Brain microvascular endothelial cell (primary cell): Measurements from ENCODE around the gene CTAG1B.
"Not testable (repeated sequence)": the region's sequence is repeated elsewhere in the genome, so short reads cannot be mapped to it uniquely, and the experiment has no call there.

Experiments
- DNase-seq: peaks from one replicate; pipeline ENCODE4 v3.0.0-alpha.2; 2020
- H3K27ac ChIP-seq: fragments of 250-450 bp; sonication (Bioruptor Pico); 2 replicates; pipeline ENCODE4 v1.5.1; 2020; ENCODE audit warnings: mild to moderate bottlenecking, moderate library complexity
- H3K27me3 ChIP-seq: fragments of 250-450 bp; sonication (Bioruptor Pico); replicated peaks from 2 replicates; pipeline ENCODE4 v1.5.1; 2020; ENCODE audit warnings: mild to moderate bottlenecking
- H3K36me3 ChIP-seq: fragments of 250-450 bp; sonication (Bioruptor Pico); replicated peaks from 2 replicates; pipeline ENCODE4 v1.5.1; 2020; ENCODE audit warnings: mild to moderate bottlenecking
- H3K4me3 ChIP-seq: 2 replicates; pipeline ENCODE4 v1.5.1; 2011; ENCODE audit warnings: low read depth, mild to moderate bottlenecking, control low read depth, low read length, moderate library complexity
- in situ Hi-C: cut with HindIII; loops from 2 replicates; pipeline ENCODE4 v1.10.0; 2017; ENCODE audit warnings: low sequenced_read_pairs, low pct_ligation_motif_present
- TF ChIP-seq, protein P1 (sequence below): IDR thresholded peaks from 2 replicates; pipeline ENCODE4 v1.5.1; 2011; ENCODE audit warnings: low read depth, mild to moderate bottlenecking, moderate library complexity, low read length, control low read depth, inconsistent platforms; ENCODE audit errors: missing control alignments

Gene CTAG1B

DNA sequence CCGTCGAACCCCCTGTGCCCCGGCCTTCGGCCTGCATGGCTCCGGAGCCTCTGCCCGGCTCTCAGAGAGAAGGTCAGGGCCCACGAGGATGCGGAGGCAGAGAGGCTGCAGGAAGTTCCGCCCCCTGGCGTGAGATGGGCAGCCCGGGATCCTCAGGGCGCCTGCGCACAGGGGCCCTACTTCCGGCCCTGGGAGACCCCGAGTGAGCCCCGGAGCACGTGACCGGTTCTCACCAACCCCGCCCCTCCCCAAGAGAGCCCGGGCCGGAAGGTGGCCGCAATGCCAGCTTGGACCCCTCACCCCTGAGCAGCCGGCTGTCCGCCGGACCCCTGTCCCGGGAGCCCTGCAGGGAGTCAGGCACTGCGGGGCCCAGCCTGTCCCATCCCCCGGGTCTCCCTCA is at the start of gene CTAG1B:
CTAG1B (minus strand) TSS at position 101 of the 400 bp plus-strand sequence; CDS start at position 37, 64 bp downstream.
- in situ Hi-C loops, H3K36me3 ChIP-seq, H3K27ac ChIP-seq, DNase-seq, H3K27me3 ChIP-seq, H3K4me3 ChIP-seq: not testable (repeated sequence)

DNA sequence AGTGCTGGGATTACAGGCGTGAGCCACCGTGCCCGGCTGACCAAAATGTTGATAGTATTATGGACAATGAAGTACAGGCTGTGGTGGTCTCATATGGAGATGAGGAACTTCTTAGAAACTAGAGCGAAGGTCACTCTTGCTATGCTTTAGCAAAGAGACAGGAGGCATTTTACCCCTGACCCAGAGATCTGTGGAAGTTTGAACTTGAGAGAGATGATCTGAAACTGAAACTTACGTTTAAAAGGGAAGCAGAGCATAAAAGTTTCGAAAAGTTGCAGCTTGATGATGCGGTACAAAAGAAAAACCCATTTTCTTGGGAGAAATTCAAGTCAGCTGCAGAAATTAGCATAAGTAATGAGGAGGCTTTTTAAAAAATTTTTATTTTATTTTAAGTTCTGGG is 42.8 kb upstream of the CTAG1B start:
- H3K27ac ChIP-seq = no peak overlapping the region
- in situ Hi-C loops = no loop called here
- DNase-seq = no peak
- H3K4me3 ChIP-seq = no peak overlapping the region
- H3K27me3 ChIP-seq = no peaks in the 10 kb centered on the region
- H3K36me3 ChIP-seq = no peaks in the 10 kb centered on the region
- TF ChIP-seq, protein P1, sequence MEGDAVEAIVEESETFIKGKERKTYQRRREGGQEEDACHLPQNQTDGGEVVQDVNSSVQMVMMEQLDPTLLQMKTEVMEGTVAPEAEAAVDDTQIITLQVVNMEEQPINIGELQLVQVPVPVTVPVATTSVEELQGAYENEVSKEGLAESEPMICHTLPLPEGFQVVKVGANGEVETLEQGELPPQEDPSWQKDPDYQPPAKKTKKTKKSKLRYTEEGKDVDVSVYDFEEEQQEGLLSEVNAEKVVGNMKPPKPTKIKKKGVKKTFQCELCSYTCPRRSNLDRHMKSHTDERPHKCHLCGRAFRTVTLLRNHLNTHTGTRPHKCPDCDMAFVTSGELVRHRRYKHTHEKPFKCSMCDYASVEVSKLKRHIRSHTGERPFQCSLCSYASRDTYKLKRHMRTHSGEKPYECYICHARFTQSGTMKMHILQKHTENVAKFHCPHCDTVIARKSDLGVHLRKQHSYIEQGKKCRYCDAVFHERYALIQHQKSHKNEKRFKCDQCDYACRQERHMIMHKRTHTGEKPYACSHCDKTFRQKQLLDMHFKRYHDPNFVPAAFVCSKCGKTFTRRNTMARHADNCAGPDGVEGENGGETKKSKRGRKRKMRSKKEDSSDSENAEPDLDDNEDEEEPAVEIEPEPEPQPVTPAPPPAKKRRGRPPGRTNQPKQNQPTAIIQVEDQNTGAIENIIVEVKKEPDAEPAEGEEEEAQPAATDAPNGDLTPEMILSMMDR = no peak

DNA sequence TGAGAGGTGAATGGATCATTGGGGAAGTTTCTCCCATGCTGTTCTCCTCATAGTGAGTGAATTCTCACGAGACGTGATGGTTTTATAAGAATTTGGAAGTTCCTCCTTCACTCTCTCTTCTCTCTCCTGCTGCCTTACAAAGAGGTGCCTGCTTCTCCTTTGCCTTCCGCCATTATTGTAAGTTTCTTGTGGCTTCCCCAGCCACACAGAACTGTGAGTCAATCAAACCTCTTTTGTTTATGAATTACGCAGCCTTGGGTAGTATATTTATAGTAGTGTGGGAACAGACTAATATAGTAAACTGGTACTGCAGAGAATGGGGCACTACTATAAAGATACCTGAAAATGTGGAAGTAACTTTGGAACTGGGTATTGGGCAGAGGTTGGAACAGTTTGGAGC is 42.1 kb upstream of the CTAG1B start:
- in situ Hi-C loops = no loop called here
- no peak for DNase-seq

DNA sequence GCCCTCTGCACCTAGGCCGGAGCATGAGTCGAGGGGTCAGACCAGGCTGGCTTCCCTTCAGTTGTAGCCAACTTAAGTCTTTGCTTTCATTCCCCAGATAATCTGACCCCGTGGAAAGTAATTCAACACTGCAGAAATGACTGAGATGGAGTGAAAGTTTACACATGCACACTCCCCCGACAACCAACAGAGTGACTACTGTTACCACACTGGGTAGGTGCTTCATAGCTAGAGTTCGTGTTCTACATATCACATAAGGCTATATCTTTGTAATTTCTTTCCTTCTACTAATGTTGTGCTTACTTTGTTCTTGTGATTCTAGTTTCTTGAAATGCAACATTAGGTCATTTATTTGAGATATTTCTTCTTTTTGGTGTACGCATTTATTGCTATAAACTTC is 41.5 kb upstream of the CTAG1B start:
- H3K27me3 ChIP-seq = no peaks in the 10 kb centered on the region
- in situ Hi-C loops = no loop called here
- H3K36me3 ChIP-seq = no peaks in the 10 kb centered on the region
- H3K4me3 ChIP-seq = no peak overlapping the region
- TF ChIP-seq, protein P1 = no peak
- DNase-seq = no peak
- no peak overlapping the region for H3K27ac ChIP-seq

More for the DNA sequence above, 42.1 kb upstream of the CTAG1B start:
- H3K27ac ChIP-seq = no peak overlapping the region
- H3K4me3 ChIP-seq = no peak overlapping the region
- no peaks in the 10 kb centered on the region for H3K27me3 ChIP-seq
- TF ChIP-seq, protein P1 = no peak
- H3K36me3 ChIP-seq = no peaks in the 10 kb centered on the region

DNA sequence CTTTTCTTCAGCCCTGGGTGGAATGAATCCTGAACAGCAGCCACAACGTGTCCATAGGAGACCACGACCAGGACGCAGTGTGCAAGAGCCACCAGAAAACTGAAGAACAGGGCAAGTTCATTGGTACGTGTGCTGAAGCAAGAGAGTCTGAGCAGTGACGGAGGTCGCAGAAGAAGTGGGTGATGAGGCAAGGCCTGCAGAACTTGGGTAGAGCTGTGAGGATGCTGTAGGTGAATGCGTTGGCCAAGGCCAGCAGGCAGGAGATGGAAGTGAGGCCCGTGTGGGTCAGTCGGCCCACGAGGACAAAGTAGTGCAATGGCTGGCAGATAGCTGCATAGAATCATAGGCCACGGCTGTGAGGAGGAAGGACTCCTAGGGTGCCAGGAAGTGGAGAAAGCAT is 39.9 kb upstream of the CTAG1B start:
- H3K27ac ChIP-seq = no peak overlapping the region
- H3K36me3 ChIP-seq = no peaks in the 10 kb centered on the region
- no peak for DNase-seq
- TF ChIP-seq, protein P1 = no peak
- H3K27me3 ChIP-seq = no peaks in the 10 kb centered on the region
- no peak overlapping the region for H3K4me3 ChIP-seq
- in situ Hi-C loops = no loop called here

DNA sequence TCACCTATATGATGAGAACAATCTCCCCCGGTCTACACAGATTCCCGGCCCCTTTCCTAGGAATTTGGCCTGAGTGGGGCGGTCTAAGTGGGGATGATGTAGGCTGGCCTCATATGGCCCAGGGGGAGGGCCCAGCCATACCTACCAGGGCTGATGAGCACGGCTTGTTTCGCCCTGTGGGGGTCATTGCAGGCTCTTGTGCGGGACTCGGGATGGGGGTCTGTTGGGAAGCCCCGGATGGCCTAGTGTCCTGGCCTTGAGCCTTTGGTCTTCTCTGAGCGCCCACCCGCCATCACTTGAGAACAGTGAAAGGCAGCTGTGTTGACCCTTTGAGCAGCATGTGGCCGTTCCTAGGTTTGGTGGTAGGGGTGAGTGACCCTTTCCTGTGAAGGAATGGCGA is 39.1 kb upstream of the CTAG1B start:
- Histone ChIP-seq H3K4me3 (no peak overlapping the region), H3K36me3 (no peaks in the 10 kb centered on the region), H3K27me3 (no peaks in the 10 kb centered on the region), H3K27ac (no peak overlapping the region)
- TF ChIP-seq, protein P1 = no peak
- in situ Hi-C loops = no loop called here
- no peak for DNase-seq
